Naive thymus-derived CD8-positive, alpha-beta T cell (primary cell): ENCODE measurements around the gene PLXNA4. TPM values are rescaled to one million over a fixed set of nuclear protein-coding genes. Genes with fewer than 3 reads are reported as not detected.

Source experiments
- ATAC-seq, 2 donors: fragments of 150-1000 bp; cut with Tn5 transposase in 1 of 2; sonication (Bioruptor Pico), chemical (Tn5 transposase) in 1 of 2; 1 replicate in 1 of 2; 2 replicates in 1 of 2; pipeline ENCODE4 v1.10.0; 2021; ENCODE audit warnings: mild to moderate bottlenecking in 2 of 2, moderate library complexity in 2 of 2
- POLR2A ChIA-PET: fragments of 350-600 bp; sonication (Branson Sonifier 250); formaldehyde crosslinking; loops from one replicate; lab custom pipeline; 2021; ENCODE audit warnings: antibody characterized with exemption; lab: Charles Lee
- DNase-seq, 10 donors: peaks; one replicate each; pipeline versions ENCODE4 v3.0.0 to v3.0.0-alpha.2; 2020 to 2022
- H3K27ac Mint-ChIP-seq, 10 donors: one replicate each; pipeline ENCODE4 v1.8.0; 2020 to 2022; ENCODE audit warnings: mild to moderate bottlenecking in 10 of 10, mixed read lengths in 10 of 10, moderate library complexity in 4 of 10, inconsistent platforms in 1 of 10
- H3K27me3 Mint-ChIP-seq, 5 donors: one replicate each; pipeline ENCODE4 v1.8.0; 2021 to 2022; ENCODE audit warnings: mixed read lengths in 5 of 5
- H3K36me3 Mint-ChIP-seq, 3 donors: one replicate each; pipeline ENCODE4 v1.8.0; 2020 to 2022; ENCODE audit warnings: mixed read lengths in 3 of 3, mild to moderate bottlenecking in 2 of 3, inconsistent platforms in 1 of 3
- H3K4me1 Mint-ChIP-seq, 4 donors: one replicate each; pipeline ENCODE4 v1.8.0; 2021 to 2022; ENCODE audit warnings: mixed read lengths in 4 of 4
- H3K4me3 Mint-ChIP-seq, 10 donors: one replicate each; pipeline ENCODE4 v1.8.0; 2020 to 2022; ENCODE audit warnings: mild to moderate bottlenecking in 10 of 10, mixed read lengths in 10 of 10, moderate library complexity in 6 of 10, inconsistent platforms in 1 of 10
- H3K9me3 Mint-ChIP-seq, 9 donors: one replicate each; pipeline ENCODE4 v1.8.0; 2020 to 2022; ENCODE audit warnings: mixed read lengths in 9 of 9, mild to moderate bottlenecking in 3 of 9, inconsistent platforms in 1 of 9, moderate library complexity in 1 of 9
- polyA plus RNA-seq, 3 donors: library from polyadenylated mRNA; unstranded; fragments of 300-500 nt; fragmentation: Illumina TruSeq; gene quantifications; one replicate each; pipeline ENCODE4 v1.2.3, GENCODE V29; 2021
- total RNA-seq, 8 experiments: library from RNA in 2 of 8; stranded (reverse) in 2 of 8; gene quantifications; one replicate each; pipeline ENCODE4 v1.2.3 and lab custom pipeline; 2021 to 2026

PLXNA4 gene
- total and polyA plus RNA-seq, 5 experiments from 2014 or later = 0.05 to 1.2 (median 0.27) TPM

- peaks cover 0 to 3% (median 0%) of the 10 kb centered on the region in 3 donors for H3K36me3 Mint-ChIP-seq
- H3K9me3 Mint-ChIP-seq = peaks cover 0 to 4% (median 0%) of the 10 kb centered on the region in 9 donors
- peak overlapping the region; percentile 31 to 89 (median 79) for H3K27ac Mint-ChIP-seq
- H3K27me3 Mint-ChIP-seq = no peaks in the 10 kb centered on the region
- POLR2A ChIA-PET = no interaction called here
- peak overlapping the region in 8 of 10 donors; percentile 4 to 65 (median 60) for H3K4me3 Mint-ChIP-seq
- peak; percentile 69 to 78 for ATAC-seq
- DNase-seq = peak in 6 of 10 donors; percentile 20 to 51 (median 44)
- H3K4me1 Mint-ChIP-seq = peaks cover 52 to 76% (median 68%) of the 10 kb centered on the region in 4 donors
Measured at GRCh38 chr7:132455378-132455777, 120.9 kb downstream of the PLXNA4 start.

- Mint-ChIP-seq H3K27ac (peak overlapping the region in 9 of 10 donors; percentile 1 to 89 (median 32)), H3K9me3 (peaks cover 0 to 4% (median 0%) of the 10 kb centered on the region in 9 donors), H3K4me1 (peaks cover 56 to 80% (median 78%) of the 10 kb centered on the region in 4 donors), H3K4me3 (peak overlapping the region in 5 of 10 donors; percentile 11 to 65 (median 46)), H3K36me3 (peaks cover 0 to 3% (median 0%) of the 10 kb centered on the region in 3 donors), H3K27me3 (no peaks in the 10 kb centered on the region)
- no peak for DNase-seq
- no peak for ATAC-seq
- POLR2A ChIA-PET = interaction anchor here (1.4 kb wide), 1 partner anchor 16 kb away, joined by 5 read pairs; no protein-coding TSS in a partner anchor
Measured at GRCh38 chr7:132453826-132454225, 122.4 kb downstream of the PLXNA4 start.

- Mint-ChIP-seq H3K27ac (peak overlapping the region; percentile 63 to 91 (median 78)), H3K4me3 (peak overlapping the region in 8 of 10 donors; percentile 7 to 67 (median 26)), H3K27me3 (no peaks in the 10 kb centered on the region), H3K4me1 (peaks cover 53 to 79% (median 74%) of the 10 kb centered on the region in 4 donors), H3K36me3 (no peaks in the 10 kb centered on the region), H3K9me3 (no peaks in the 10 kb centered on the region)
- POLR2A ChIA-PET = interaction anchor here (0.6 to 2.9 kb wide), 3 partner anchors 10 to 22 kb away, joined by 3 to 15 read pairs (median 10); no protein-coding TSS in a partner anchor
- DNase-seq (peak in 5 of 10 donors; percentile 46 to 62 (median 54)), ATAC-seq (peak; percentile 59 to 84)
Measured at GRCh38 chr7:132451161-132451560, 125.1 kb downstream of the PLXNA4 start.

DNA sequence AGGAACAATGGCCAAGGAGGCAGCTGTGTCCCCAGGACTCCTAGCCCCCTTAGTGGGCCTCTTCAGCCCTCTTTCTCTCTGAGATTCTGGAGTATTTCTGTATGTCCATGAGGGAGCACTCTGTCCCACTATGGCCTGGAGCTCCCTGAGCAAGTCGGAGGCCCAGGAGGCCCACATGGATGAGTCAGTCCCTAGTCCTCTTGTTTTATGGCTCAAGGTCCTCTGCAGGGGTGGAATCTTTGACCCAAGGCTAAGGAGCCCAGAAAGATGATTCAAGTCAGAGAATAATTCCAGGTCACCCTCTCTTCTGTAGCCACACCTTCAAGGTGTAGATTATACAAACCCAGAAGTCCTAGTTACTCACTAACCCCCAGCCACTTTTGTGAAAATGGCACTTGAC lies 125.6 kb downstream of the PLXNA4 start:
- H3K4me1 Mint-ChIP-seq = peaks cover 53 to 78% (median 72%) of the 10 kb centered on the region in 4 donors
- ATAC-seq = no peak

DNA sequence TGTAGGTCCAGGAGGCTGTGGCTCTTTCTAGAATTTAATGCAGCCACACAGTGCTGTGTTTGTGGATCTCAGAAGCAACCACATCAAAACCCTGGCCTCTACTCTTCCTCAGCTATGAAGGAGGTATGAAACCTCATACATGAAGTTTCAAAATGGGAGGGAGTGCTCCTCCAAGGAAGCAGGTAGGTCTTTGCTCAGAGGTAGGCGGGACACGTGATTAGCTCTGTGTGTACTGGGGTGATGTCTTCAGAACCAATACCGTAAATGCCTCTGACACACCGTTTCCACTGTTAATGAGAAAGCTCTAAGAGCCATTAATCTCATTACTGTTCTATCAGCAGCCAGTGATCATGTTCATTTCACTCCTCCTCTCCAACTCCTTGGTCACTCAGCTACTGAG lies 126.1 kb downstream of the PLXNA4 start:
- peaks cover 51 to 76% (median 70%) of the 10 kb centered on the region in 4 donors for H3K4me1 Mint-ChIP-seq
- H3K9me3 Mint-ChIP-seq = no peaks in the 10 kb centered on the region
- ATAC-seq (no peak), DNase-seq (no peak)
- peak overlapping the region in 6 of 10 donors; percentile 7 to 67 (median 21) for H3K4me3 Mint-ChIP-seq
- no peaks in the 10 kb centered on the region for H3K27me3 Mint-ChIP-seq
- H3K36me3 Mint-ChIP-seq = no peaks in the 10 kb centered on the region
- H3K27ac Mint-ChIP-seq = peak overlapping the region in 9 of 10 donors; percentile 48 to 88 (median 74)
- POLR2A ChIA-PET = interaction anchor here (1.0 to 2.9 kb wide), 3 partner anchors 11 to 25 kb away, joined by 3 to 15 read pairs (median 10); no protein-coding TSS in a partner anchor

More for the DNA sequence above, 125.6 kb downstream of the PLXNA4 start:
- Mint-ChIP-seq H3K27ac (peak overlapping the region in 9 of 10 donors; percentile 29 to 91 (median 81)), H3K27me3 (no peaks in the 10 kb centered on the region), H3K36me3 (no peaks in the 10 kb centered on the region), H3K4me3 (peak overlapping the region in 7 of 10 donors; percentile 4 to 67 (median 9)), H3K9me3 (no peaks in the 10 kb centered on the region)
- no peak for DNase-seq
- POLR2A ChIA-PET = interaction anchor here (0.6 to 2.9 kb wide), 4 partner anchors 10 to 25 kb away, joined by 3 to 15 read pairs (median 6); no protein-coding TSS in a partner anchor

- no peaks in the 10 kb centered on the region for H3K36me3 Mint-ChIP-seq
- no peaks in the 10 kb centered on the region for H3K9me3 Mint-ChIP-seq
- POLR2A ChIA-PET = interaction anchor here (1.0 kb wide), 1 partner anchor 9 kb away, joined by 3 read pairs; no protein-coding TSS in a partner anchor
- no peak overlapping the region for H3K4me3 Mint-ChIP-seq
- peak overlapping the region in 6 of 10 donors; percentile 11 to 82 (median 59) for H3K27ac Mint-ChIP-seq
- no peak for ATAC-seq
- peaks cover 47 to 68% (median 57%) of the 10 kb centered on the region in 4 donors for H3K4me1 Mint-ChIP-seq
- no peak for DNase-seq
- H3K27me3 Mint-ChIP-seq = no peaks in the 10 kb centered on the region
Measured at GRCh38 chr7:132446666-132447278, 129.5 kb downstream of the PLXNA4 start.

GRCh38 chr7:132446260-132446659 lies 130.0 kb downstream of the PLXNA4 start:
- DNase-seq (no peak), ATAC-seq (no peak)
- peaks cover 44 to 66% (median 53%) of the 10 kb centered on the region in 4 donors for H3K4me1 Mint-ChIP-seq
- H3K9me3 Mint-ChIP-seq = no peaks in the 10 kb centered on the region
- no peaks in the 10 kb centered on the region for H3K36me3 Mint-ChIP-seq
- POLR2A ChIA-PET = interaction anchor here (1.0 kb wide), 1 partner anchor 8 kb away, joined by 3 read pairs; no protein-coding TSS in a partner anchor
- peak overlapping the region in 8 of 10 donors; percentile 1 to 82 (median 32) for H3K27ac Mint-ChIP-seq
- peak overlapping the region in 1 of 10 donors; percentile 9 for H3K4me3 Mint-ChIP-seq
- no peaks in the 10 kb centered on the region for H3K27me3 Mint-ChIP-seq

GRCh38 chr7:132443761-132444520 lies 132.3 kb downstream of the PLXNA4 start:
- Mint-ChIP-seq H3K4me1 (peaks cover 34 to 64% (median 50%) of the 10 kb centered on the region in 4 donors), H3K4me3 (peak overlapping the region in 3 of 10 donors; percentile 25 to 41 (median 27)), H3K36me3 (no peaks in the 10 kb centered on the region), H3K27ac (peak overlapping the region in 4 of 10 donors; percentile 14 to 75 (median 42)), H3K9me3 (no peaks in the 10 kb centered on the region), H3K27me3 (no peaks in the 10 kb centered on the region)
- DNase-seq (no peak), ATAC-seq (peak in 1 of 2 donors; percentile 67)
- POLR2A ChIA-PET = no interaction called here

GRCh38 chr7:132441935-132442334 lies 134.3 kb downstream of the PLXNA4 start:
- Mint-ChIP-seq H3K27me3 (no peaks in the 10 kb centered on the region), H3K36me3 (no peaks in the 10 kb centered on the region)
- ATAC-seq = no peak

GRCh38 chr7:132440151-132440550 lies 136.1 kb downstream of the PLXNA4 start:
- Mint-ChIP-seq H3K27me3 (no peaks in the 10 kb centered on the region), H3K4me1 (peaks cover 41 to 82% (median 72%) of the 10 kb centered on the region in 4 donors), H3K4me3 (peak overlapping the region in 4 of 10 donors; percentile 12 to 55 (median 35)), H3K9me3 (no peaks in the 10 kb centered on the region), H3K27ac (peak overlapping the region in 3 of 10 donors; percentile 2 to 63 (median 30)), H3K36me3 (no peaks in the 10 kb centered on the region)
- ATAC-seq (no peak), DNase-seq (no peak)
- POLR2A ChIA-PET = interaction anchor here (3.0 kb wide), 1 partner anchor 10 kb away, joined by 15 read pairs; no protein-coding TSS in a partner anchor

More at GRCh38 chr7:132441935-132442334, 134.3 kb downstream of the PLXNA4 start:
- no peaks in the 10 kb centered on the region for H3K9me3 Mint-ChIP-seq
- no peak for DNase-seq
- peak overlapping the region in 3 of 10 donors; percentile 16 to 75 (median 43) for H3K27ac Mint-ChIP-seq
- no peak overlapping the region for H3K4me3 Mint-ChIP-seq
- H3K4me1 Mint-ChIP-seq = peaks cover 39 to 78% (median 66%) of the 10 kb centered on the region in 4 donors
- POLR2A ChIA-PET = no interaction called here

- Mint-ChIP-seq H3K4me1 (peaks cover 48 to 85% (median 77%) of the 10 kb centered on the region in 4 donors), H3K36me3 (no peaks in the 10 kb centered on the region), H3K27ac (peak overlapping the region in 2 of 10 donors; percentile 19 to 50), H3K27me3 (no peaks in the 10 kb centered on the region), H3K9me3 (peaks cover 0 to 5% (median 0%) of the 10 kb centered on the region in 9 donors), H3K4me3 (peak overlapping the region in 1 of 10 donors; percentile 49)
- ATAC-seq (no peak), DNase-seq (no peak)
- POLR2A ChIA-PET = interaction anchor here (1.5 to 3.0 kb wide), 2 partner anchors 11 to 14 kb away, joined by 5 to 15 read pairs; no protein-coding TSS in a partner anchor
Measured at GRCh38 chr7:132438926-132439325, 137.3 kb downstream of the PLXNA4 start.
